NCI-H446 treated with DMSO at 0.1 percent for 48 hours (cell line): ENCODE measurements around the gene LRRC15.

ENCODE experiments used
- DNase-seq: peaks from one replicate; lab custom pipeline; 2025; lab: John Stamatoyannopoulos, UW

LRRC15 gene

GRCh38 chr3:194315088-194315964 lies 54.2 kb downstream of the LRRC15 start:
- peak; percentile 36 for DNase-seq

- no peak for DNase-seq
These were observed 55.0 kb downstream of the LRRC15 start for GRCh38 chr3:194314388-194315068.

- peak; percentile 23 for DNase-seq
These were observed 55.8 kb downstream of the LRRC15 start for GRCh38 chr3:194313560-194314387.

- DNase-seq = peak; percentile 91
These were observed 56.7 kb downstream of the LRRC15 start for GRCh38 chr3:194312743-194313281.

GRCh38 chr3:194312186-194312742 lies 57.3 kb downstream of the LRRC15 start:
- no peak for DNase-seq

- DNase-seq = no peak
These were observed 58.5 kb downstream of the LRRC15 start for GRCh38 chr3:194311000-194311399.

- peak; percentile 89 for DNase-seq
These were observed 59.3 kb downstream of the LRRC15 start for GRCh38 chr3:194310060-194310835.

- peak; percentile 50 for DNase-seq
These were observed 60.7 kb downstream of the LRRC15 start for GRCh38 chr3:194308601-194309449.

GRCh38 chr3:194307849-194308248 lies 61.7 kb downstream of the LRRC15 start:
- DNase-seq = no peak

- no peak for DNase-seq
These were observed 62.5 kb downstream of the LRRC15 start for GRCh38 chr3:194306771-194307640.

- DNase-seq = no peak
These were observed 63.3 kb downstream of the LRRC15 start for GRCh38 chr3:194306109-194306686.

- DNase-seq = no peak
These were observed 64.0 kb downstream of the LRRC15 start for GRCh38 chr3:194305356-194306108.
